Subcutaneous adipose tissue (tissue), 4 donors: ENCODE results near the gene AGO3. TPM values are rescaled to one million over a fixed set of nuclear protein-coding genes. Genes with fewer than 3 reads are reported as not detected.

Experiments used
- CTCF ChIP-seq: fragments of 450-650 bp; IDR thresholded peaks from one replicate; pipeline ENCODE4 v1.5.1; 2016; ENCODE audit warnings: low read depth, mild to moderate bottlenecking, control low read depth, antibody characterized with exemption, moderate library complexity
- total RNA-seq, 4 donors: library from RNA; depleted of rRNA; stranded (reverse); fragments of >200 nt; gene quantifications; one replicate each; pipeline ENCODE4 v1.1.0, GENCODE V29; 2016

The AGO3 gene
- total RNA-seq, 4 donors from 2014 or later: 22.2 to 29.7 (median 25.6) TPM

GRCh38 chr1:36088577-36089392 is 157.9 kb downstream of the AGO3 start, which contains the start of gene ADPRS:
ADPRS (plus strand) TSS chr1:36088892; CDS start chr1:36088905, 13 bp downstream.
- no peak for TF ChIP-seq CTCF

GRCh38 chr1:36089393-36090121 is 158.7 kb downstream of the AGO3 start:
- no peak for TF ChIP-seq CTCF

- no peak for TF ChIP-seq CTCF
Measured at GRCh38 chr1:36091141-36091540, 160.2 kb downstream of the AGO3 start.

- TF ChIP-seq CTCF: no peak
Measured at GRCh38 chr1:36091698-36092097, 160.8 kb downstream of the AGO3 start.

GRCh38 chr1:36092166-36092797 is 161.4 kb downstream of the AGO3 start:
- TF ChIP-seq CTCF: no peak

- no peak for TF ChIP-seq CTCF
Measured at GRCh38 chr1:36092798-36093185, 161.9 kb downstream of the AGO3 start.

- TF ChIP-seq CTCF: no peak
Measured at GRCh38 chr1:36093226-36093625, 162.3 kb downstream of the AGO3 start.
